CD4-positive, alpha-beta T cell (primary cell): Measurements from ENCODE around the gene SPG21. TPM values are rescaled to one million over a fixed set of nuclear protein-coding genes. Genes with fewer than 3 reads are reported as not detected.

ENCODE experiments used
- ATAC-seq: fragments of 200-7000 bp; cut with Tn5 transposase; one replicate; pipeline ENCODE4 v1.10.0; 2022; ENCODE audit warnings: mild to moderate bottlenecking; ENCODE audit not compliant: poor library complexity
- CTCF ChIA-PET: fragments of 350-600 bp; sonication (Branson Sonifier 250); formaldehyde crosslinking; loops from one replicate; lab custom pipeline; 2021; ENCODE audit warnings: antibody characterized with exemption, inconsistent platforms; lab: Charles Lee
- POLR2A ChIA-PET: fragments of 350-600 bp; sonication (Branson Sonifier 250); formaldehyde crosslinking; loops from one replicate; lab custom pipeline; 2021; ENCODE audit warnings: antibody characterized with exemption, inconsistent platforms; lab: Charles Lee
- DNase-seq, 14 experiments: peaks; one replicate each; pipeline ENCODE4 v3.0.0-alpha.2; 2013 to 2020; ENCODE audit warnings: mixed read lengths in 2 of 14
- H3K27ac ChIP-seq, 2 donors: one replicate each; pipeline versions ENCODE4 v1.5.1 to v1.7.0; 2013; ENCODE audit warnings: low read length in 2 of 2, low read depth in 1 of 2, mild to moderate bottlenecking in 1 of 2
- H3K27me3 ChIP-seq, 2 experiments: 1 replicate in 1 of 2; 2 replicates in 1 of 2; pipeline versions ENCODE4 v1.6.1 to v1.7.0; 2013; ENCODE audit warnings: low read length in 2 of 2, control low read depth in 1 of 2, mild to moderate bottlenecking in 1 of 2, moderate library complexity in 1 of 2; ENCODE audit not compliant: insufficient read depth in 2 of 2, control insufficient read depth in 1 of 2
- H3K36me3 ChIP-seq: one replicate; pipeline ENCODE4 v1.6.1; 2013; ENCODE audit warnings: low read length, control low read depth; ENCODE audit not compliant: insufficient read depth
- H3K4me1 ChIP-seq: one replicate; pipeline ENCODE4 v1.6.1; 2013; ENCODE audit warnings: low read length, control low read depth; ENCODE audit not compliant: insufficient read depth
- H3K4me3 ChIP-seq: one replicate; pipeline ENCODE4 v1.5.1; 2013; ENCODE audit warnings: mild to moderate bottlenecking, low read length, moderate library complexity
- H3K9me3 ChIP-seq, 2 experiments: 1 replicate in 1 of 2; 2 replicates in 1 of 2; pipeline versions ENCODE4 v1.6.1 to v1.7.0; 2013; ENCODE audit warnings: low read length in 2 of 2, mild to moderate bottlenecking in 2 of 2, control low read depth in 1 of 2, moderate library complexity in 1 of 2; ENCODE audit not compliant: control insufficient read depth in 1 of 2, insufficient read depth in 1 of 2
- H3K27ac Mint-ChIP-seq: one replicate; pipeline ENCODE4 v1.8.0; 2020; ENCODE audit warnings: mixed read lengths
- H3K27me3 Mint-ChIP-seq: one replicate; pipeline ENCODE4 v1.8.0; 2021; ENCODE audit warnings: mixed read lengths
- H3K36me3 Mint-ChIP-seq: one replicate; pipeline ENCODE4 v1.8.0; 2021; ENCODE audit warnings: low read depth, mixed read lengths
- H3K4me1 Mint-ChIP-seq: one replicate; pipeline ENCODE4 v1.8.0; 2021; ENCODE audit warnings: low read depth, mixed read lengths
- H3K4me3 Mint-ChIP-seq: one replicate; pipeline ENCODE4 v1.8.0; 2020; ENCODE audit warnings: mild to moderate bottlenecking, mixed read lengths
- H3K9me3 Mint-ChIP-seq: one replicate; pipeline ENCODE4 v1.8.0; 2020; ENCODE audit warnings: mixed read lengths
- intact Hi-C, 2 experiments: fragments of 100-400 bp; cut with DNase I in 1 of 2; cut with micrococcal nuclease in 1 of 2; formaldehyde crosslinking; loops; one replicate each; pipeline versions ENCODE4 v1.15.1 to v1.9.0; 2023 to 2025; cut with DNase I, micrococcal nuclease
- total RNA-seq, 174 experiments: library from RNA in 2 of 174; stranded (reverse) in 2 of 174; gene quantifications; one replicate each; pipeline ENCODE4 v1.2.3 and lab custom pipeline; 2021 to 2026
- TF ChIP-seq, protein P1 (sequence below): fragments of 200-600 bp; IDR thresholded peaks from one replicate; pipeline ENCODE4 v1.8.0; 2022; ENCODE audit warnings: antibody characterized with exemption, mild to moderate bottlenecking

SPG21 gene
- total RNA-seq, 2 experiments from 2014 or later = 29.4 to 32.7 TPM

DNA sequence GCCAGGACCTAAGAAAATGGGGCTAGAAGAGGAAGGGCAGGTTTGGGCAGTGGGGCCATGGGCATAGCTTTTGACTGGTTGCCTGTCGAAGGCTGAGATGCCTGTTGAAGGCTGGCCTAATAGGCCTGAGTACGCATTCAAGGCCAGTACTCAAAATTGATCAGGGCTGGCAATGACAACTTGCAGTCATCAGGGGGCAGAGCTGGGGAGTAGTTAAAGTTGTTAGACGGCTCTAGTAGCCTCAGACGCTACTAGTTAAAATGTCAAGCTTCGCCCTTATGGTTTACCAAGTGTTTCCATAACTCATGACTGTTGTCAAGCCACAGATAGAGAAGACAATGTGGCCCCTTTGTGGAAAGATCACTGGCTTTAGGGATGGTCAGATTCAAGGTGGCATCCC, 28.7 kb downstream of the SPG21 start:
- H3K36me3 Mint-ChIP-seq = peaks cover 88% of the 10 kb centered on the region

DNA sequence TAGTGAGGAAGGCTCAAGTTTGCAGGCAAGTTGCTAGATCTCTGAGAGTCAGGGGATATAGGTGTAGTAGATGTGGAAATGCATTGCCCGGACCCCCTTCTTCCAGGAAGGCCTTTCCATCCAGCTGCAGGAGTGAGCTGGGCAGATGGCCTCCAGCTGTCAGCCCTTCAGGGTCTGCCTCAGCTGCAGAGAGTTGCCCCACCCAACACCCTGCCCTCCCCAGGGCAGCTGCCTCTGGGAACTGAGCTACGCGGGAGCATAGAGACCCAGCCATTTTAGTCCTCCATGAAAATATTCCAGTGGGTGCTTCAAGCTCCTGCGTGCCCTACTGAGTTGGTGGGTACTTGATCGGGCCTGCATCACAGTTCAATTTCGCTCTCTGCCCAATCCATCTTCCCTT, 29.6 kb downstream of the SPG21 start:
- ATAC-seq (no peak), DNase-seq (no peak)
- Mint-ChIP-seq H3K9me3 (no peaks in the 10 kb centered on the region), H3K27me3 (no peaks in the 10 kb centered on the region), H3K4me1 (no peaks in the 10 kb centered on the region), H3K36me3 (peaks cover 86% of the 10 kb centered on the region), H3K27ac (no peak overlapping the region), H3K4me3 (no peak overlapping the region)
- Histone ChIP-seq H3K4me3 (no peak overlapping the region), H3K27me3 (no peaks in the 10 kb centered on the region), H3K36me3 (peaks cover 82% of the 10 kb centered on the region), H3K27ac (no peak overlapping the region), H3K9me3 (no peaks in the 10 kb centered on the region), H3K4me1 (no peaks in the 10 kb centered on the region)
- intact Hi-C loops = no loop called here
- TF ChIP-seq, protein P1, sequence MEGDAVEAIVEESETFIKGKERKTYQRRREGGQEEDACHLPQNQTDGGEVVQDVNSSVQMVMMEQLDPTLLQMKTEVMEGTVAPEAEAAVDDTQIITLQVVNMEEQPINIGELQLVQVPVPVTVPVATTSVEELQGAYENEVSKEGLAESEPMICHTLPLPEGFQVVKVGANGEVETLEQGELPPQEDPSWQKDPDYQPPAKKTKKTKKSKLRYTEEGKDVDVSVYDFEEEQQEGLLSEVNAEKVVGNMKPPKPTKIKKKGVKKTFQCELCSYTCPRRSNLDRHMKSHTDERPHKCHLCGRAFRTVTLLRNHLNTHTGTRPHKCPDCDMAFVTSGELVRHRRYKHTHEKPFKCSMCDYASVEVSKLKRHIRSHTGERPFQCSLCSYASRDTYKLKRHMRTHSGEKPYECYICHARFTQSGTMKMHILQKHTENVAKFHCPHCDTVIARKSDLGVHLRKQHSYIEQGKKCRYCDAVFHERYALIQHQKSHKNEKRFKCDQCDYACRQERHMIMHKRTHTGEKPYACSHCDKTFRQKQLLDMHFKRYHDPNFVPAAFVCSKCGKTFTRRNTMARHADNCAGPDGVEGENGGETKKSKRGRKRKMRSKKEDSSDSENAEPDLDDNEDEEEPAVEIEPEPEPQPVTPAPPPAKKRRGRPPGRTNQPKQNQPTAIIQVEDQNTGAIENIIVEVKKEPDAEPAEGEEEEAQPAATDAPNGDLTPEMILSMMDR = no peak
- ChIA-PET POLR2A (no interaction called here), CTCF (no interaction called here)

More for the DNA sequence above, 28.7 kb downstream of the SPG21 start:
- no peak overlapping the region for H3K4me3 Mint-ChIP-seq
- H3K36me3 ChIP-seq = peaks cover 79% of the 10 kb centered on the region
- no peaks in the 10 kb centered on the region for H3K27me3 ChIP-seq
- TF ChIP-seq, protein P1 = no peak
- ATAC-seq = no peak
- H3K27ac ChIP-seq = no peak overlapping the region
- CTCF ChIA-PET = interaction anchor here (1.0 kb wide), 1 partner anchor 56 kb away, joined by 4 read pairs; no protein-coding TSS in a partner anchor
- no peaks in the 10 kb centered on the region for H3K4me1 ChIP-seq
- H3K27me3 Mint-ChIP-seq = no peaks in the 10 kb centered on the region
- POLR2A ChIA-PET = no interaction called here
- no peak for DNase-seq
- H3K9me3 ChIP-seq = no peaks in the 10 kb centered on the region
- no peaks in the 10 kb centered on the region for H3K9me3 Mint-ChIP-seq
- no peak overlapping the region for H3K4me3 ChIP-seq
- H3K27ac Mint-ChIP-seq = no peak overlapping the region
- intact Hi-C loops = no loop called here
- no peaks in the 10 kb centered on the region for H3K4me1 Mint-ChIP-seq

DNA sequence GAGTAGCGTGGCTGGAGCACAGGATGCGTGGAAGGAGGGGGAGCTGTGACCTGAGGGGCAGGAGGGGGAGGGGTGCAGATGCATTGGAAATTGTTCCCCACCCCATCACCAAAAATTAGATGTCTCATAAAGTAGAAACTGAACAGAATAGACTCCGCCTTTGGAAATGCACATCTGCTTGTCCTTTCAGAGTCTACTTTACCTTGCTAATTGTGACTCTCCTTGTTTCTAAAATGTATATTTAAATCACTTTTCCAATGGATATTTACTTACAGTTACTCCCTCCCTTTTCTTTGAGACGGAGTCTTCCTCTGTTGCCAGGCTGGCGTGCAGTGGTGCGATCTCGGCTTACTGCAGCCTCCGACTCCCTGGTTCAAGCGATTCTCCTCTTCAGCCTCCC, 30.6 kb downstream of the SPG21 start:
- H3K27ac ChIP-seq = no peak overlapping the region
- Mint-ChIP-seq H3K4me3 (no peak overlapping the region), H3K36me3 (peaks cover 76% of the 10 kb centered on the region), H3K27me3 (no peaks in the 10 kb centered on the region), H3K4me1 (no peaks in the 10 kb centered on the region), H3K27ac (no peak overlapping the region), H3K9me3 (no peaks in the 10 kb centered on the region)
- H3K4me1 ChIP-seq = no peaks in the 10 kb centered on the region
- ATAC-seq = no peak
- H3K9me3 ChIP-seq = no peaks in the 10 kb centered on the region
- TF ChIP-seq, protein P1 = no peak
- no peak overlapping the region for H3K4me3 ChIP-seq
- H3K36me3 ChIP-seq = peaks cover 78% of the 10 kb centered on the region
- no peak for DNase-seq
- ChIA-PET POLR2A (no interaction called here), CTCF (no interaction called here)
- intact Hi-C loops = no loop called here
- H3K27me3 ChIP-seq = no peaks in the 10 kb centered on the region
